ENCODE data around the gene BTBD19.
A peak's percentile ranks its signal among the peaks of the same experiment; 100 is the strongest.

The BTBD19 gene

DNA sequence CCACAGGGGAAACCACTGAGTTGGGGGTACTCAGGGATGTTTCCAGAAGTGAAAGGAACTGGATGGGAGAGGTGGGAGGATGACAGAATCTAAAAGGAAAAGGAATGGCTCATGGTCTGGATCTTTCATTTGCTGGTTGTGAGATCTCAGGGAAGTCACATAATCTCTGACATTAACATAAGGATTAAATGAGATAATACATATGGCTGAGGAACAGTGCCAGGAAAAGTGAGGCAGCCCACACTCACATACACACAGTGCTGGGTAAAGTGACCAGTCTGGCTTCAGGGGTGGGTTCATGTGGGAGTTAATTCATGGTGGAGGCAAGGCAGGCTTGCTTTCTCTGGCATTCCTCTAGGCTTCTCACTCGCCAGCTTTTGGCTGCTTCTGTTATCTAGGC is 38.7 kb downstream of the BTBD19 start:
- TF ChIP-seq, protein P1, sequence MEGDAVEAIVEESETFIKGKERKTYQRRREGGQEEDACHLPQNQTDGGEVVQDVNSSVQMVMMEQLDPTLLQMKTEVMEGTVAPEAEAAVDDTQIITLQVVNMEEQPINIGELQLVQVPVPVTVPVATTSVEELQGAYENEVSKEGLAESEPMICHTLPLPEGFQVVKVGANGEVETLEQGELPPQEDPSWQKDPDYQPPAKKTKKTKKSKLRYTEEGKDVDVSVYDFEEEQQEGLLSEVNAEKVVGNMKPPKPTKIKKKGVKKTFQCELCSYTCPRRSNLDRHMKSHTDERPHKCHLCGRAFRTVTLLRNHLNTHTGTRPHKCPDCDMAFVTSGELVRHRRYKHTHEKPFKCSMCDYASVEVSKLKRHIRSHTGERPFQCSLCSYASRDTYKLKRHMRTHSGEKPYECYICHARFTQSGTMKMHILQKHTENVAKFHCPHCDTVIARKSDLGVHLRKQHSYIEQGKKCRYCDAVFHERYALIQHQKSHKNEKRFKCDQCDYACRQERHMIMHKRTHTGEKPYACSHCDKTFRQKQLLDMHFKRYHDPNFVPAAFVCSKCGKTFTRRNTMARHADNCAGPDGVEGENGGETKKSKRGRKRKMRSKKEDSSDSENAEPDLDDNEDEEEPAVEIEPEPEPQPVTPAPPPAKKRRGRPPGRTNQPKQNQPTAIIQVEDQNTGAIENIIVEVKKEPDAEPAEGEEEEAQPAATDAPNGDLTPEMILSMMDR (IDR thresholded peaks at IDR 0.05; ENCODE audit: low read depth, low read length, missing control alignments): no peak
- no peak for DNase-seq (ENCODE audit: low read depth)

DNA sequence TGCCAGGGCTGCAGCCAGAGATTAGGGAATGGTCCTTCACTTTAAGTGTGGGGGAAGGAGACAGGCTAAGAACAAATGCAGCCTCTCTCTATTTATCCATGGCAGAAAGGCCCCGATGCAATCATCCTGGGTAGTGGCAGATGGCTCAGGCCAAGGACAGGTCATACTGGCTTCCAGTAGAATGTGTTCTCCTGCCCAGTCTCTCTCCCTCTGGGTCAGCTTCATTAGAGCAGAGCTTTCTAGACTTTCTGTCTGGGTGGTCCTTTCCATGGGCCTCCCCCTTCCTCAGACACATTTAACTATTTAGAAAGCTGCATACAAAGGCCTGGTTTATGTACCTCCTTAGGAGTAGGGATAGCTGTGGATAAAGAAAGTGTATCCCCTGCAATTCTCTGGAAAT is 39.5 kb downstream of the BTBD19 start:
- H3K4me3 ChIP-seq (ENCODE audit: low read depth, low read length): no peak overlapping the region
- TF ChIP-seq, protein P1 (IDR thresholded peaks at IDR 0.05; ENCODE audit: low read depth, low read length, missing control alignments): no peak
- no peak for DNase-seq (ENCODE audit: low read depth)

More for the DNA sequence above, 38.7 kb downstream of the BTBD19 start:
- H3K4me3 ChIP-seq (ENCODE audit: low read depth, low read length): no peak overlapping the region

DNA sequence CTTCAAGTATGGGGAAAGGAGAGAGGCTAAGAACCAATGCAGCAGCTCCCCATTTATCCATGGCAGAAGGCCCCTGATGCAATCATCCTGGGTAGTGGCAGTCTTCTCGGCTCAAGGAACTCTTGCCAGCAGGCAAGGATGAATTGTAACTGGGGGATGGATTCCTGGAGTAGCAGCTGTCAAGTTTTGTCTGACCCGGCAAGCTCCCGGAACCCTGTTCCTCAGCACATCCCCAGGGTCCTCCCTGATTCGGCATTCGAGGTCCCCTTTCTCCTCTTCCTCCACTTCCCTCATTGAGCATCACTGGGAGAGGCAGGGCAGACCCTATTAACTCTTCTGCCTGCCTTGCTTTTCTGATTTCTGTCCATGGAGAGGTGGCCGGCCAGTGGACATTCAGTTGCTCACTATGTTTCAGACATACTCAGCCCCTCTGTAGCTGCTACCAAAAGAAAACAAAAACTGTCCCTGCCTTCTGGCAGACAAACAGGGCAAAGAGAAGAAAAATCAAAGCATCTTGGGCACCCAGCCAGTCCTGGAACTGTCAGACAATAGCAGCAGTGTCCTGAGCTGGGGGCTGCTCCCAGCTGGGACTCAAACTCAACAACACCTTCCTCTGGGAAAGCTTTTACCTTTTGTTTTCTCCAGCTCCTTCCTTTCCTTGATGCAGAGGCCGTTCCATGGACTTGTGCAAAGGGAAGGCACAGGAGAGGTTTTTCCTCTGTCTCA is 40.3 kb downstream of the BTBD19 start:
- TF ChIP-seq, protein P1 (IDR thresholded peaks at IDR 0.05; ENCODE audit: low read depth, low read length, missing control alignments): no peak
- no peak overlapping the region for H3K4me3 ChIP-seq (ENCODE audit: low read depth, low read length)
- DNase-seq (ENCODE audit: low read depth): no peak

DNA sequence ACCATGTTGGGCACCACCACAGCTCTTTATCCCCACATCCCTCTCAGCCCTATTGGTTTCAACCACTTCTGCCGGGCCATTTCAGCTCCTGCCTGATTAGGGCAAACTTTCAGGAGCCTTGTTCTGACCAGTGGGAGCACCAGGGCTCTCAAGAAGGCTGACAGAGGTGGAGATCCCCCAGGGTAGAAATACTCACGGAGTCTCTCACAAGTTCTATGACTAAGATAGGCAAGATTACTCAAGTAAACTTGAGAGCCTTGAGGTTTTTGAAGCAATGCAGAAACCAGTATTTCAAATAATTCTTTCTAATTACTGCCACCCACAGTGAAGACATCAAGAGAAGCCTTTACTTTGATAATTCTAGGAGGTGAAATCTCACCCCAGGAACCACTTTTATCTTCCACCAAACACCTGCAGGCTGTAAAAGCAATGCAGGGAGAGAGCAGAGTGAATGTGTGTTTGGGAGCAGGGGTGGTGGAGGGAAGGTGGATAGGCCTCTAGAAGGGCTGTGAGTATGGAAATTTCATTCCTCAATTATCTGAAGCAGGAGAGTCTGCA is 41.3 kb downstream of the BTBD19 start:
- H3K4me3 ChIP-seq (ENCODE audit: low read depth, low read length): no peak overlapping the region
- DNase-seq (ENCODE audit: low read depth): no peak
- TF ChIP-seq, protein P1 (IDR thresholded peaks at IDR 0.05; ENCODE audit: low read depth, low read length, missing control alignments): no peak

DNA sequence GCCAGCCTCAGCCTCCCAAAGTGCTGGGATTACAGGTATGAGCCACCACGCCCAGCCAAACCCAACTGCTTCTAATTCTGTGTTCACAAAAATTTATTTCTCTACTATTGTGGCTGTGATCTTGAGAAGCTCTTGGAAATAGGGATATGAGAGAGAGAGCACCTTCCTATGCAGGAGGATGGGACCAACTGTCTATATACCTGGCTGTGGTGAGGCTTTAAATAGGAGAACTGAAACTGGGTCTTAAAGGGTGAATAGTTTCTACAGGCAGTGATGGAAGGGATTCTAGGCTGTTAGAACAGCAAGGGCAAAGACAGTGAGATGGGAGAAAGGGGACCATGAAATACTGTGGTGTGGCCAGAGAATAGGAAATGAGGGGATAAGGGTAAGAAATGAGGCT is 43.0 kb downstream of the BTBD19 start:
- peak; percentile 15 for DNase-seq (ENCODE audit: low read depth)
- H3K4me3 ChIP-seq (ENCODE audit: low read depth, low read length): no peak overlapping the region
- TF ChIP-seq, protein P1 (IDR thresholded peaks at IDR 0.05; ENCODE audit: low read depth, low read length, missing control alignments): no peak

DNA sequence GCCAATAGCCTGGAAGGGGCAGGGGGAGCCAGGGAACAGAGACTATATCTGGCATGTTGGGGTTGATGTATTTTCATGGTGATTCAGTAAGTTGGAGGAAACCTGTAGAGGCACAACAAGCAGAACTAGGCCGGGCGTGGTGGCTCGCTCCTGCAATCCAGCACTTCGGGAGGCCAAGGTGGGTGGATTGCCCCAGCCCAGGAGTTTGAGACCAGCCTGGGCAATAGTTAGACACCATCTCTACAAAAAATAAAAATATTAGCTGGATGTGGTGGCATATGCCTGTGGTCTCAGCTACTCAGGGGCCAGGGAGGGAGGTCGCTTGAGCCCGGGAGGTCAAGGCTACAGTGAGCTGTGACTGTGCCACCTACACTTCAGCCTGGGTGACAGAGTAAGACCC is 44.9 kb downstream of the BTBD19 start:
- TF ChIP-seq, protein P1 (IDR thresholded peaks at IDR 0.05; ENCODE audit: low read depth, low read length, missing control alignments): no peak
- DNase-seq (ENCODE audit: low read depth): no peak

DNA sequence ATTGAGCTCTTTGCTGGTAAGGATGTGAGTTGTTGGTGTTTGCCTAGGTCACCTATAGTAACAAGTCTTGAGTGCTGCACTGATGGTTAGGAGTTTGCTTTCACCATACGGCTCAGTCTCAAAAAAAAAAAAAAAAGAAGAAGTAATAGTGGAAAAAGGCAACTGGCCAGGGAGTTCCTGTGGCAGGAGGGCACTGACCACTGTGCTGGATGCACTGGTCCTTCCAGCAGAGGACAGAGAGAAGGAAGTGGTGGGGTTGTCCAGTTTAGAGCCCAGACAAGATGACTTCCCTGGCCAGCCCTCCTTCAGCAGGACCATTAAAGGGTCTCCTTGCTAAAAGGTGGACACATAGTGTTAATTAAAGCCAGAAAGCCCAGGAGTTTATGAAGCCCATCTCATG is 46.6 kb downstream of the BTBD19 start:
- no peak for DNase-seq (ENCODE audit: low read depth)
- TF ChIP-seq, protein P1 (IDR thresholded peaks at IDR 0.05; ENCODE audit: low read depth, low read length, missing control alignments): no peak

More for the DNA sequence above, 44.9 kb downstream of the BTBD19 start:
- no peak overlapping the region for H3K4me3 ChIP-seq (ENCODE audit: low read depth, low read length)

More for the DNA sequence above, 46.6 kb downstream of the BTBD19 start:
- H3K4me3 ChIP-seq (ENCODE audit: low read depth, low read length): no peak overlapping the region
